Aorta (tissue), 5 donors: Measurements from ENCODE around the gene SORL1. TPM values are rescaled to one million over a fixed set of nuclear protein-coding genes. Genes with fewer than 3 reads are reported as not detected.
"Not testable (repeated sequence)": the region's sequence is repeated elsewhere in the genome, so short reads cannot be mapped to it uniquely, and the experiment has no call there.

Experiments used
- ATAC-seq: fragments of 200-7000 bp; cut with Tn5 transposase; one replicate; pipeline ENCODE4 v1.9.1; 2022; ENCODE audit warnings: moderate library complexity; ENCODE audit not compliant: low FRiP score
- DNase-seq, 2 donors: peaks; one replicate each; pipeline ENCODE4 v3.0.0-alpha.2; 2020
- H3K27ac ChIP-seq, 2 donors: one replicate each; pipeline ENCODE4 v1.5.1; 2013; ENCODE audit warnings: low read length in 2 of 2, mild to moderate bottlenecking in 2 of 2, moderate library complexity in 2 of 2, control low read depth in 1 of 2, inconsistent platforms in 1 of 2, low read depth in 1 of 2
- H3K27me3 ChIP-seq, 2 donors: one replicate each; pipeline ENCODE4 v1.6.1; 2013; ENCODE audit warnings: control low read depth in 1 of 2, low read length in 1 of 2, mild to moderate bottlenecking in 1 of 2, moderate library complexity in 1 of 2; ENCODE audit not compliant: insufficient read depth in 2 of 2, control insufficient read depth in 1 of 2
- H3K36me3 ChIP-seq, 2 donors: one replicate each; pipeline ENCODE4 v1.6.1; 2013; ENCODE audit warnings: control low read depth in 1 of 2, low read length in 1 of 2, mild to moderate bottlenecking in 1 of 2; ENCODE audit not compliant: insufficient read depth in 2 of 2, control insufficient read depth in 1 of 2
- H3K4me1 ChIP-seq, 2 donors: one replicate each; pipeline ENCODE4 v1.6.1; 2013; ENCODE audit warnings: low read length in 2 of 2, control low read depth in 1 of 2, mild to moderate bottlenecking in 1 of 2, moderate library complexity in 1 of 2; ENCODE audit not compliant: insufficient read depth in 2 of 2, control insufficient read depth in 1 of 2
- H3K4me3 ChIP-seq, 2 donors: one replicate each; pipeline ENCODE4 v1.5.1; 2013; ENCODE audit warnings: low read length in 2 of 2, control low read depth in 1 of 2, mild to moderate bottlenecking in 1 of 2
- H3K9me3 ChIP-seq: one replicate; pipeline ENCODE4 v1.6.1; 2013; ENCODE audit warnings: mild to moderate bottlenecking, low read length; ENCODE audit not compliant: control insufficient read depth
- WGBS, 2 donors: extraction: QIAGEN DNeasy Blood & Tissue Kit; methylation state at CpG; one replicate each; pipeline ENCODE4 v1.1.7; 2013; 5-methylcytosine and 5-hydroxymethylcytosine counted together
- intact Hi-C, 2 donors: fragments of 100-400 bp; cut with DNase I; formaldehyde crosslinking; loops; one replicate each; pipeline versions ENCODE4 v1.14.2 to v1.15.0; 2022
- polyA plus RNA-seq, 2 donors: library from polyadenylated mRNA; stranded (reverse); fragments of 200-250 nt; gene quantifications; one replicate each; pipeline ENCODE4 v1.2.3, GENCODE V29; 2013
- total RNA-seq, 2 donors: library from RNA; stranded (reverse); fragmentation: NEBNext Ultra II Directional; extraction: Animal tissue kit (Norgen Biotek cat#: 25700); gene quantifications; one replicate each; pipeline ENCODE4 v1.2.1, GENCODE V29; 2021
- donor health status: healthy with polysubstance abuse.
- donor health status: Bipolar disorder and iron deficiency.
- donor health status: DM: no; HTN: no; CAD: no.
- donor health status: DM: no; HTN: no; CAD: no.
- donor health status: DM: yes; HTN: yes; CAD: no.

The SORL1 gene
- total and polyA plus RNA-seq, 4 donors = 0.79 to 37.2 (median 18.3) TPM

GRCh38 chr11:121494355-121495099 lies 42.4 kb downstream of the SORL1 start:
- DNase-seq = no peak
- Histone ChIP-seq H3K9me3 (no peaks in the 10 kb centered on the region), H3K27me3 (no peaks in the 10 kb centered on the region), H3K27ac (no peak overlapping the region), H3K4me3 (no peak overlapping the region), H3K36me3 (peaks cover 0 to 3% of the 10 kb centered on the region in 2 donors), H3K4me1 (no peaks in the 10 kb centered on the region)
- intact Hi-C loops = no loop called here
- WGBS, 2 donors = 86% methylated on average over 7 of the region's 7 CpGs
- ATAC-seq = no peak

GRCh38 chr11:121497176-121497998 lies 45.3 kb downstream of the SORL1 start:
- DNase-seq (no peak), ATAC-seq (no peak)
- intact Hi-C loops = no loop called here
- no peaks in the 10 kb centered on the region for H3K27me3 ChIP-seq
- peaks cover 0 to 4% of the 10 kb centered on the region in 2 donors for H3K36me3 ChIP-seq
- H3K4me1 ChIP-seq = no peaks in the 10 kb centered on the region
- no peak overlapping the region for H3K4me3 ChIP-seq
- WGBS, 2 donors = 77 to 94% methylated on average over 5 of the region's 5 CpGs
- no peak overlapping the region for H3K27ac ChIP-seq
- no peaks in the 10 kb centered on the region for H3K9me3 ChIP-seq

GRCh38 chr11:121499405-121499804 lies 47.3 kb downstream of the SORL1 start:
- intact Hi-C loops = no loop called here

GRCh38 chr11:121500275-121500674 lies 48.2 kb downstream of the SORL1 start:
- Histone ChIP-seq H3K4me3 (no peak overlapping the region), H3K9me3 (no peaks in the 10 kb centered on the region), H3K4me1 (no peaks in the 10 kb centered on the region), H3K27me3 (no peaks in the 10 kb centered on the region), H3K27ac (no peak overlapping the region), H3K36me3 (peaks cover 0 to 4% of the 10 kb centered on the region in 2 donors)
- intact Hi-C loops = no loop called here
- DNase-seq = no peak
- ATAC-seq = no peak
- 45 to 97% methylated on average over 2 of the region's 2 CpGs for WGBS, 2 donors

More at GRCh38 chr11:121499405-121499804, 47.3 kb downstream of the SORL1 start:
- H3K9me3 ChIP-seq = no peaks in the 10 kb centered on the region
- no peak overlapping the region for H3K4me3 ChIP-seq
- WGBS, 2 donors = 36 to 38% methylated on average over 2 of the region's 2 CpGs
- no peak overlapping the region for H3K27ac ChIP-seq
- H3K27me3 ChIP-seq = no peaks in the 10 kb centered on the region
- H3K36me3 ChIP-seq = peaks cover 0 to 4% of the 10 kb centered on the region in 2 donors
- ATAC-seq = no peak
- DNase-seq = no peak
- H3K4me1 ChIP-seq = no peaks in the 10 kb centered on the region

- no peak for ATAC-seq
- H3K4me3 ChIP-seq = no peak overlapping the region
- intact Hi-C loops = no loop called here
Measured at GRCh38 chr11:121500717-121501116, 48.6 kb downstream of the SORL1 start.

GRCh38 chr11:121503051-121503450 lies 50.9 kb downstream of the SORL1 start:
- Histone ChIP-seq H3K36me3 (peaks cover 0 to 1% of the 10 kb centered on the region in 2 donors), H3K27me3 (no peaks in the 10 kb centered on the region), H3K4me3 (no peak overlapping the region), H3K9me3 (no peaks in the 10 kb centered on the region), H3K4me1 (no peaks in the 10 kb centered on the region), H3K27ac (no peak overlapping the region)
- 50 to 95% methylated on average over 3 of the region's 3 CpGs for WGBS, 2 donors
- intact Hi-C loops = no loop called here
- ATAC-seq (no peak), DNase-seq (no peak)

More at GRCh38 chr11:121500717-121501116, 48.6 kb downstream of the SORL1 start:
- DNase-seq = no peak
- no peaks in the 10 kb centered on the region for H3K9me3 ChIP-seq
- no peaks in the 10 kb centered on the region for H3K4me1 ChIP-seq
- H3K36me3 ChIP-seq = peaks cover 0 to 4% of the 10 kb centered on the region in 2 donors
- H3K27ac ChIP-seq = no peak overlapping the region
- WGBS, 2 donors = 82 to 87% methylated on average over 1 of the region's 1 CpG
- H3K27me3 ChIP-seq = no peaks in the 10 kb centered on the region

- H3K36me3 ChIP-seq, H3K9me3 ChIP-seq, ATAC-seq, intact Hi-C loops, H3K4me3 ChIP-seq, H3K27ac ChIP-seq, H3K4me1 ChIP-seq, DNase-seq, H3K27me3 ChIP-seq: not testable (repeated sequence)
- WGBS, 2 donors = 80 to 89% methylated on average over 1 of the region's 1 CpG
Measured at GRCh38 chr11:121506237-121506636, 54.1 kb downstream of the SORL1 start.

GRCh38 chr11:121508449-121508848 lies 56.3 kb downstream of the SORL1 start:
- Histone ChIP-seq H3K27ac (no peak overlapping the region), H3K9me3 (no peaks in the 10 kb centered on the region), H3K4me1 (peaks cover 0 to 3% of the 10 kb centered on the region in 2 donors), H3K36me3 (no peaks in the 10 kb centered on the region), H3K27me3 (no peaks in the 10 kb centered on the region), H3K4me3 (no peak overlapping the region)
- intact Hi-C loops = no loop called here
- no peak for DNase-seq
- ATAC-seq = no peak
